ENCODE measurements around the gene PRPF40A. TPM values are rescaled to one million over a fixed set of nuclear protein-coding genes. Genes with fewer than 3 reads are reported as not detected.
A peak's percentile ranks its signal among the peaks of the same experiment; 100 is the strongest.

PRPF40A gene
- total and polyA plus RNA-seq, 2 of the 13 experiments (the other 11 are each of a cell fraction or from before 2014, with no cell fraction given): 146 to 207 TPM

DNA sequence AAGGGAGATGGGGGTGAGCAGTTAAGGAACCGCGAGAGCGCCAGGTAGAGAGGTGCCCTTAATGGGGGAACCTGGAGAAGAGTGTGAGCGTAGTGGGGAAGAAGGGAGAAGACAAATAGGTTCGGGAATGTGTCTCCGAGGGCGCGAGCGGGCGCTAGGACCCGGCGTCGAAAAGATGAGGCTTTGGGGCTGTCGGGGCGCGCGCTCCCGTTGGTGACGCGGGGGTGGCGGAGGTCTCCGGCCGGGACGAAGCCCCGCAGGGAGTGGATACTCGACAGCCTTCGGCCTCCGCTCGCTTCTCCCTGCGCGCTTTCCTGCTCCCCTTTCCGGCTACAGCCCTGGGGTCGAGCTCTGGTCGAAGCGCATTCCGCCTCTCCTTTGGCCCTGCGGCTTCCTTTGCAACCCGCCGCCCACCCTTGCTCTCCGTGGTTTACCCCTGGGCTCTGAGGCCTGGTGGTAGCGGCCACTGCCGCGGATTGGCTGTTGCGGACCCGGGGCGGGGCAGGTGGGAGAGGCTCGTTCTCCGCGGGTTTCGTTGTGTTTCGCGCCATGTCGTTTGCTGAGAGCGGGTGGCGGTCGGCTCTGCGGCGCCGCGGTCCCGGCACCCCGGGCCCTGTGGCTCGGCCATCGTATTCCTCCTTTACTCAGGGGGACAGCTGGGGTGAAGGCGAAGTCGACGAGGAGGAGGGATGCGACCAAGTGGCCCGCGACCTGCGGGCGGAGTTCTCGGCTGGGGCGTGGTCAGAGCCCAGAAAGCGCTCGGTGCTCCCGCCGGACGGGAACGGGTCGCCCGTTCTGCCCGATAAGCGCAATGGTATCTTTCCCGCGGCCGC lies 1.0 kb upstream of the PRPF40A start, which contains the start of gene ARL6IP6 (continued):
- TF ChIP-seq, protein P1, sequence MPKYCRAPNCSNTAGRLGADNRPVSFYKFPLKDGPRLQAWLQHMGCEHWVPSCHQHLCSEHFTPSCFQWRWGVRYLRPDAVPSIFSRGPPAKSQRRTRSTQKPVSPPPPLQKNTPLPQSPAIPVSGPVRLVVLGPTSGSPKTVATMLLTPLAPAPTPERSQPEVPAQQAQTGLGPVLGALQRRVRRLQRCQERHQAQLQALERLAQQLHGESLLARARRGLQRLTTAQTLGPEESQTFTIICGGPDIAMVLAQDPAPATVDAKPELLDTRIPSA (CRISPR knock-in tag; IDR thresholded peaks at IDR 0.05; ENCODE audit: borderline replicate concordance): peak; percentile 20; the same call in 1 of the 2 replicates
- TF ChIP-seq NFE2L1 (CRISPR knock-in tag; IDR thresholded peaks at IDR 0.05; ENCODE audit: borderline replicate concordance): no peak
- TF ChIP-seq PTBP1 (IDR thresholded peaks at IDR 0.05; ENCODE audit: low read depth, low read length, poor library complexity, severe bottlenecking): no peak
- TF ChIP-seq, protein P2, sequence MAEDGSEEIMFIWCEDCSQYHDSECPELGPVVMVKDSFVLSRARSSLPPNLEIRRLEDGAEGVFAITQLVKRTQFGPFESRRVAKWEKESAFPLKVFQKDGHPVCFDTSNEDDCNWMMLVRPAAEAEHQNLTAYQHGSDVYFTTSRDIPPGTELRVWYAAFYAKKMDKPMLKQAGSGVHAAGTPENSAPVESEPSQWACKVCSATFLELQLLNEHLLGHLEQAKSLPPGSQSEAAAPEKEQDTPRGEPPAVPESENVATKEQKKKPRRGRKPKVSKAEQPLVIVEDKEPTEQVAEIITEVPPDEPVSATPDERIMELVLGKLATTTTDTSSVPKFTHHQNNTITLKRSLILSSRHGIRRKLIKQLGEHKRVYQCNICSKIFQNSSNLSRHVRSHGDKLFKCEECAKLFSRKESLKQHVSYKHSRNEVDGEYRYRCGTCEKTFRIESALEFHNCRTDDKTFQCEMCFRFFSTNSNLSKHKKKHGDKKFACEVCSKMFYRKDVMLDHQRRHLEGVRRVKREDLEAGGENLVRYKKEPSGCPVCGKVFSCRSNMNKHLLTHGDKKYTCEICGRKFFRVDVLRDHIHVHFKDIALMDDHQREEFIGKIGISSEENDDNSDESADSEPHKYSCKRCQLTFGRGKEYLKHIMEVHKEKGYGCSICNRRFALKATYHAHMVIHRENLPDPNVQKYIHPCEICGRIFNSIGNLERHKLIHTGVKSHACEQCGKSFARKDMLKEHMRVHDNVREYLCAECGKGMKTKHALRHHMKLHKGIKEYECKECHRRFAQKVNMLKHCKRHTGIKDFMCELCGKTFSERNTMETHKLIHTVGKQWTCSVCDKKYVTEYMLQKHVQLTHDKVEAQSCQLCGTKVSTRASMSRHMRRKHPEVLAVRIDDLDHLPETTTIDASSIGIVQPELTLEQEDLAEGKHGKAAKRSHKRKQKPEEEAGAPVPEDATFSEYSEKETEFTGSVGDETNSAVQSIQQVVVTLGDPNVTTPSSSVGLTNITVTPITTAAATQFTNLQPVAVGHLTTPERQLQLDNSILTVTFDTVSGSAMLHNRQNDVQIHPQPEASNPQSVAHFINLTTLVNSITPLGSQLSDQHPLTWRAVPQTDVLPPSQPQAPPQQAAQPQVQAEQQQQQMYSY (CRISPR knock-in tag; IDR thresholded peaks at IDR 0.05): peak; percentile 28
- peak; percentile 85 for TF ChIP-seq ZSCAN31 (CRISPR knock-in tag; IDR thresholded peaks at IDR 0.05; ENCODE audit: low read depth)
- no peak for TF ChIP-seq NR3C1 (CRISPR knock-in tag; IDR thresholded peaks at IDR 0.05)
- TF ChIP-seq KDM5A (IDR thresholded peaks at IDR 0.05; ENCODE audit: borderline replicate concordance, low read length): no peak
- 0 out of 2 replicates have a peak, but pooled peaks have one; percentile 53 for TF ChIP-seq MTF1 (CRISPR knock-in tag; IDR thresholded peaks at IDR 0.05)
- peak; percentile 88; the same call in 1 of the 2 replicates for TF ChIP-seq BORCS8-MEF2B (CRISPR knock-in tag; IDR thresholded peaks at IDR 0.05)
- peak; percentile 43 for TF ChIP-seq SRSF1 (optimal IDR thresholded peaks at IDR 0.05; ENCODE audit: low read depth, low read length)
- TF ChIP-seq CBX1 (IDR thresholded peaks at IDR 0.05; ENCODE audit: low read depth): peak; percentile 12
- peak; percentile 66 for TF ChIP-seq ASH2L (IDR thresholded peaks at IDR 0.05; ENCODE audit: insufficient read length, low read depth, low read length)
- TF ChIP-seq JARID2 (CRISPR knock-in tag; IDR thresholded peaks at IDR 0.05; ENCODE audit: insufficient replicate concordance): no peak
- peak; percentile 73 for TF ChIP-seq ZNF441 (CRISPR knock-in tag; IDR thresholded peaks at IDR 0.05; ENCODE audit: borderline replicate concordance)
- peak; percentile 56; the same call in 1 of the 2 replicates for TF ChIP-seq ZNF790 (CRISPR knock-in tag; IDR thresholded peaks at IDR 0.05; ENCODE audit: borderline replicate concordance)
- TF ChIP-seq, protein P3, sequence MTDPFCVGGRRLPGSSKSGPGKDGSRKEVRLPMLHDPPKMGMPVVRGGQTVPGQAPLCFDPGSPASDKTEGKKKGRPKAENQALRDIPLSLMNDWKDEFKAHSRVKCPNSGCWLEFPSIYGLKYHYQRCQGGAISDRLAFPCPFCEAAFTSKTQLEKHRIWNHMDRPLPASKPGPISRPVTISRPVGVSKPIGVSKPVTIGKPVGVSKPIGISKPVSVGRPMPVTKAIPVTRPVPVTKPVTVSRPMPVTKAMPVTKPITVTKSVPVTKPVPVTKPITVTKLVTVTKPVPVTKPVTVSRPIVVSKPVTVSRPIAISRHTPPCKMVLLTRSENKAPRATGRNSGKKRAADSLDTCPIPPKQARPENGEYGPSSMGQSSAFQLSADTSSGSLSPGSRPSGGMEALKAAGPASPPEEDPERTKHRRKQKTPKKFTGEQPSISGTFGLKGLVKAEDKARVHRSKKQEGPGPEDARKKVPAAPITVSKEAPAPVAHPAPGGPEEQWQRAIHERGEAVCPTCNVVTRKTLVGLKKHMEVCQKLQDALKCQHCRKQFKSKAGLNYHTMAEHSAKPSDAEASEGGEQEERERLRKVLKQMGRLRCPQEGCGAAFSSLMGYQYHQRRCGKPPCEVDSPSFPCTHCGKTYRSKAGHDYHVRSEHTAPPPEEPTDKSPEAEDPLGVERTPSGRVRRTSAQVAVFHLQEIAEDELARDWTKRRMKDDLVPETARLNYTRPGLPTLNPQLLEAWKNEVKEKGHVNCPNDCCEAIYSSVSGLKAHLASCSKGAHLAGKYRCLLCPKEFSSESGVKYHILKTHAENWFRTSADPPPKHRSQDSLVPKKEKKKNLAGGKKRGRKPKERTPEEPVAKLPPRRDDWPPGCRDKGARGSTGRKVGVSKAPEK (CRISPR knock-in tag; IDR thresholded peaks at IDR 0.05; ENCODE audit: borderline replicate concordance): peak; percentile 73; the same call in 1 of the 2 replicates
- no peak; the same call in 1 of the 2 replicates for TF ChIP-seq ZNF333 (CRISPR knock-in tag; IDR thresholded peaks at IDR 0.05; ENCODE audit: borderline replicate concordance)
- peak; percentile 95 for TF ChIP-seq SIN3A (IDR thresholded peaks at IDR 0.05; ENCODE audit: borderline replicate concordance, low read depth, low read length)
- TF ChIP-seq, protein P4, sequence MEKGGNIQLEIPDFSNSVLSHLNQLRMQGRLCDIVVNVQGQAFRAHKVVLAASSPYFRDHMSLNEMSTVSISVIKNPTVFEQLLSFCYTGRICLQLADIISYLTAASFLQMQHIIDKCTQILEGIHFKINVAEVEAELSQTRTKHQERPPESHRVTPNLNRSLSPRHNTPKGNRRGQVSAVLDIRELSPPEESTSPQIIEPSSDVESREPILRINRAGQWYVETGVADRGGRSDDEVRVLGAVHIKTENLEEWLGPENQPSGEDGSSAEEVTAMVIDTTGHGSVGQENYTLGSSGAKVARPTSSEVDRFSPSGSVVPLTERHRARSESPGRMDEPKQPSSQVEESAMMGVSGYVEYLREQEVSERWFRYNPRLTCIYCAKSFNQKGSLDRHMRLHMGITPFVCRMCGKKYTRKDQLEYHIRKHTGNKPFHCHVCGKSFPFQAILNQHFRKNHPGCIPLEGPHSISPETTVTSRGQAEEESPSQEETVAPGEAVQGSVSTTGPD (CRISPR knock-in tag; IDR thresholded peaks at IDR 0.05): 0 out of 2 replicates have a peak, but pooled peaks have one; percentile 64

Data from HepG2 (cell line).